Panc1 (cell line): ENCODE measurements around the gene RHOXF2B. TPM values are rescaled to one million over a fixed set of nuclear protein-coding genes. Genes with fewer than 3 reads are reported as not detected.
"Not testable (repeated sequence)": the region's sequence is repeated elsewhere in the genome, so short reads cannot be mapped to it uniquely, and the experiment has no call there.

Source experiments
- ATAC-seq: fragments of 200-7000 bp; cut with Tn5 transposase; 2 replicates; pipeline ENCODE4 v1.9.1; 2020; ENCODE audit warnings: mild to moderate bottlenecking, moderate library complexity
- BruUV-seq: library from RNA; stranded (reverse); fragments of 400-500 nt; replicated peaks from 2 replicates; lab custom pipeline; 2021; lab: Mats Ljungman, UMichigan
- CTCF ChIA-PET: fragments of 300-600 bp; sonication (Branson Sonifier 250); formaldehyde crosslinking; loops from one replicate; lab custom pipeline; 2022; ENCODE audit warnings: antibody characterized with exemption; lab: Charles Lee
- POLR2A ChIA-PET: fragments of 300-600 bp; sonication (Branson Sonifier 250); formaldehyde crosslinking; loops from one replicate; lab custom pipeline; 2022; ENCODE audit warnings: antibody characterized with exemption; lab: Charles Lee
- DNase-seq: peaks from one replicate; pipeline ENCODE4 v3.0.0-alpha.2; 2010; ENCODE audit warnings: low read depth, low spot score
- H3K27ac ChIP-seq: 2 replicates; pipeline ENCODE4 v1.5.1; 2011; ENCODE audit warnings: mild to moderate bottlenecking, low read length, inconsistent platforms
- H3K27me3 ChIP-seq: fragments of 200-500 bp; sonication (Bioruptor generic); 2 replicates; pipeline ENCODE4 v1.6.0; 2014; ENCODE audit warnings: low read length, inconsistent platforms; ENCODE audit not compliant: control insufficient read depth, insufficient read depth
- H3K36me3 ChIP-seq: fragments of 200-500 bp; sonication (Bioruptor generic); 2 replicates; pipeline ENCODE4 v1.5.1; 2014; ENCODE audit warnings: inconsistent platforms, mild to moderate bottlenecking, low read length, moderate library complexity; ENCODE audit not compliant: control insufficient read depth, insufficient read depth
- H3K4me1 ChIP-seq: 2 replicates; pipeline ENCODE4 v1.5.1; 2011; ENCODE audit warnings: inconsistent platforms, mild to moderate bottlenecking, low read length, moderate library complexity; ENCODE audit not compliant: control insufficient read depth, insufficient read depth
- H3K4me3 ChIP-seq, 2 experiments: 2 replicates each; pipeline ENCODE4 v1.5.1; 2011 to 2012; ENCODE audit warnings: low read depth in 2 of 2, low read length in 2 of 2, mild to moderate bottlenecking in 2 of 2, inconsistent platforms in 1 of 2, moderate library complexity in 1 of 2
- H3K9me3 ChIP-seq: fragments of 200-500 bp; sonication (Bioruptor generic); 2 replicates; pipeline ENCODE4 v1.5.1; 2014; ENCODE audit warnings: low read depth, mild to moderate bottlenecking, inconsistent platforms, low read length, moderate library complexity; ENCODE audit not compliant: control insufficient read depth, insufficient read depth
- POLR2AphosphoS5 ChIP-seq: IDR thresholded peaks from 2 replicates; pipeline ENCODE4 v1.6.1; 2012; ENCODE audit warnings: mild to moderate bottlenecking, low read depth, low read length, moderate library complexity
- SIN3A ChIP-seq: IDR thresholded peaks from 2 replicates; pipeline ENCODE4 v1.6.1; 2012; ENCODE audit warnings: low read depth, mild to moderate bottlenecking, low read length, moderate library complexity, borderline replicate concordance; ENCODE audit not compliant: insufficient read depth
- TCF7L2 ChIP-seq: IDR thresholded peaks from 2 replicates; pipeline ENCODE4 v1.6.1; 2011; ENCODE audit warnings: mild to moderate bottlenecking, low read depth, low read length, inconsistent platforms
- in situ Hi-C: cut with HindIII; loops from 2 replicates; pipeline ENCODE4 v1.10.0; 2016; ENCODE audit warnings: low sequenced_read_pairs, low pct_unique_long_range_greater_than_20kb
- intact Hi-C: fragments of 100-400 bp; cut with micrococcal nuclease; formaldehyde crosslinking; loops from one replicate; pipeline ENCODE4 v1.10.0; 2022; ENCODE audit not compliant: unreplicated experiment
- total RNA-seq: library from RNA; stranded (reverse); gene quantifications from one replicate; pipeline ENCODE4 v1.2.1, GENCODE V29; 2021; ENCODE audit not compliant: unreplicated experiment
- TF ChIP-seq, protein P1 (sequence below): fragments of 450-650 bp; IDR thresholded peaks from 2 replicates; pipeline ENCODE4 v1.5.1; 2017; ENCODE audit warnings: mild to moderate bottlenecking
- TF ChIP-seq, protein P2 (sequence below), 2 experiments: IDR thresholded peaks; 2 replicates each; pipeline ENCODE4 v1.6.1; 2011 to 2012; ENCODE audit warnings: low read depth in 2 of 2, control low read depth in 1 of 2, low read length in 1 of 2, mild to moderate bottlenecking in 1 of 2, moderate library complexity in 1 of 2; ENCODE audit not compliant: insufficient read depth in 1 of 2

Gene RHOXF2B
- total RNA-seq, 1 experiment from 2014 or later = 0.10 TPM

DNA sequence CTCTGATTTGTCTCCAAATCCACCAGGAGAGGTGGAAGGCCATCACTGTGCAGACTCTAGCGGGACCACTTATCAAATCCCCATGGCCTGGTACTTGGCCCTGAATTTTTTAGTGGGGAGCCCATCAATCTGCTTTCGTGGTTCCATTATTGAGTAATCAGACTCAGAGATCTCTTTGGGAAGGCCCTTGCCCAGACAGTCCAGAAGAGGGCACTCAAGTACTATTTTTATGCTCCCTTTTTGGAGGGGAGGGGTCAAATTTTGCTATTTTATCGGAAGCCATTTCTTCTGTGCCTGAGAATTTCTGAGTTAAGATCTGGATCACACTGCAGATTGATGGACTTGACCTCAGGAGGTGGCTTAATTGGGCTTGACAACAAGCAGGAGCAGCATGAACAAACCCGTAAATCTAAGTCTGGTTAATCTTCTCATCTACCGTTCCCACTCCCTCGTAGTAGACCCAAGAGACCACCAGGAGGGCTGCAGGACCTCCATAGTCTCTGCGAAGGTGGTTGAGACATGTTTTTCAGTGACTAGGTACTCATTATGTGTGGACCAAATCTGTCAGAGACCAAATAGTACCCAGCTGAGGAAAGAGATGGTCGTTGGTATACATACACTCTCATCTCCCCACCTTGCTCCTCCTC, 38.3 kb downstream of the RHOXF2B start:
- H3K9me3 ChIP-seq, CTCF ChIA-PET, H3K4me1 ChIP-seq, POLR2A ChIA-PET, BruUV-seq, in situ Hi-C loops, intact Hi-C loops, H3K27me3 ChIP-seq, DNase-seq, H3K27ac ChIP-seq, H3K4me3 ChIP-seq, H3K36me3 ChIP-seq: not testable (repeated sequence)
- ATAC-seq = peak; percentile 80

DNA sequence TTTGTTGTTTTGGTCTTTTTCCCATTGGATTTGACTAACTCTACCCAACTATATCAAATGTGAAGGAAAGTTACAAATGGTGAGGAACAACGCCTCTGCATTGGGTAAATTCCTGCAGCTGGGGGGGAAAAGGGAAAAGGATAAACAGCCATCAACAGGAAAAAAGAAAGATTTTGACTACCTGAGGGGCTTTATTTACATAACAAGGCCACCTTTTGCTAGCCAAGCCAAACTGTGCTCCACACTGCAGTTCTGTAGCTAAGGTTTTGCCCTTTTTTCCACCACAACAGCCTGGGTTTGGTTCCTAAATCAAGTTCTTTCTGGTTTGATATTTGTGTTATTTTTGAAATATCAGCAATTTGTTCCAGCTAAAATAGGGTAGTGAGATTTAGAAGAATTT, 40.8 kb downstream of the RHOXF2B start:
- in situ Hi-C loops = no loop called here
- Histone ChIP-seq H3K27ac (no peak overlapping the region), H3K27me3 (no peaks in the 10 kb centered on the region), H3K4me3 (no peak overlapping the region), H3K36me3 (no peaks in the 10 kb centered on the region), H3K4me1 (no peaks in the 10 kb centered on the region), H3K9me3 (no peaks in the 10 kb centered on the region)
- CTCF ChIA-PET = no interaction called here
- ATAC-seq (no peak), DNase-seq (no peak)
- POLR2A ChIA-PET = no interaction called here
- TF ChIP-seq SIN3A = no peak
- no peak for TF ChIP-seq TCF7L2
- no peak for TF ChIP-seq POLR2AphosphoS5
- TF ChIP-seq, protein P1, sequence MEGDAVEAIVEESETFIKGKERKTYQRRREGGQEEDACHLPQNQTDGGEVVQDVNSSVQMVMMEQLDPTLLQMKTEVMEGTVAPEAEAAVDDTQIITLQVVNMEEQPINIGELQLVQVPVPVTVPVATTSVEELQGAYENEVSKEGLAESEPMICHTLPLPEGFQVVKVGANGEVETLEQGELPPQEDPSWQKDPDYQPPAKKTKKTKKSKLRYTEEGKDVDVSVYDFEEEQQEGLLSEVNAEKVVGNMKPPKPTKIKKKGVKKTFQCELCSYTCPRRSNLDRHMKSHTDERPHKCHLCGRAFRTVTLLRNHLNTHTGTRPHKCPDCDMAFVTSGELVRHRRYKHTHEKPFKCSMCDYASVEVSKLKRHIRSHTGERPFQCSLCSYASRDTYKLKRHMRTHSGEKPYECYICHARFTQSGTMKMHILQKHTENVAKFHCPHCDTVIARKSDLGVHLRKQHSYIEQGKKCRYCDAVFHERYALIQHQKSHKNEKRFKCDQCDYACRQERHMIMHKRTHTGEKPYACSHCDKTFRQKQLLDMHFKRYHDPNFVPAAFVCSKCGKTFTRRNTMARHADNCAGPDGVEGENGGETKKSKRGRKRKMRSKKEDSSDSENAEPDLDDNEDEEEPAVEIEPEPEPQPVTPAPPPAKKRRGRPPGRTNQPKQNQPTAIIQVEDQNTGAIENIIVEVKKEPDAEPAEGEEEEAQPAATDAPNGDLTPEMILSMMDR = no peak
- TF ChIP-seq, protein P2, sequence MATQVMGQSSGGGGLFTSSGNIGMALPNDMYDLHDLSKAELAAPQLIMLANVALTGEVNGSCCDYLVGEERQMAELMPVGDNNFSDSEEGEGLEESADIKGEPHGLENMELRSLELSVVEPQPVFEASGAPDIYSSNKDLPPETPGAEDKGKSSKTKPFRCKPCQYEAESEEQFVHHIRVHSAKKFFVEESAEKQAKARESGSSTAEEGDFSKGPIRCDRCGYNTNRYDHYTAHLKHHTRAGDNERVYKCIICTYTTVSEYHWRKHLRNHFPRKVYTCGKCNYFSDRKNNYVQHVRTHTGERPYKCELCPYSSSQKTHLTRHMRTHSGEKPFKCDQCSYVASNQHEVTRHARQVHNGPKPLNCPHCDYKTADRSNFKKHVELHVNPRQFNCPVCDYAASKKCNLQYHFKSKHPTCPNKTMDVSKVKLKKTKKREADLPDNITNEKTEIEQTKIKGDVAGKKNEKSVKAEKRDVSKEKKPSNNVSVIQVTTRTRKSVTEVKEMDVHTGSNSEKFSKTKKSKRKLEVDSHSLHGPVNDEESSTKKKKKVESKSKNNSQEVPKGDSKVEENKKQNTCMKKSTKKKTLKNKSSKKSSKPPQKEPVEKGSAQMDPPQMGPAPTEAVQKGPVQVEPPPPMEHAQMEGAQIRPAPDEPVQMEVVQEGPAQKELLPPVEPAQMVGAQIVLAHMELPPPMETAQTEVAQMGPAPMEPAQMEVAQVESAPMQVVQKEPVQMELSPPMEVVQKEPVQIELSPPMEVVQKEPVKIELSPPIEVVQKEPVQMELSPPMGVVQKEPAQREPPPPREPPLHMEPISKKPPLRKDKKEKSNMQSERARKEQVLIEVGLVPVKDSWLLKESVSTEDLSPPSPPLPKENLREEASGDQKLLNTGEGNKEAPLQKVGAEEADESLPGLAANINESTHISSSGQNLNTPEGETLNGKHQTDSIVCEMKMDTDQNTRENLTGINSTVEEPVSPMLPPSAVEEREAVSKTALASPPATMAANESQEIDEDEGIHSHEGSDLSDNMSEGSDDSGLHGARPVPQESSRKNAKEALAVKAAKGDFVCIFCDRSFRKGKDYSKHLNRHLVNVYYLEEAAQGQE (IDR thresholded peaks at IDR 0.05; ENCODE audit: insufficient read depth in 1 of 2, low read depth in 2 of 2, low read length in 1 of 2) = no peak
- no TSS peak for BruUV-seq
- intact Hi-C loops = no loop called here

DNA sequence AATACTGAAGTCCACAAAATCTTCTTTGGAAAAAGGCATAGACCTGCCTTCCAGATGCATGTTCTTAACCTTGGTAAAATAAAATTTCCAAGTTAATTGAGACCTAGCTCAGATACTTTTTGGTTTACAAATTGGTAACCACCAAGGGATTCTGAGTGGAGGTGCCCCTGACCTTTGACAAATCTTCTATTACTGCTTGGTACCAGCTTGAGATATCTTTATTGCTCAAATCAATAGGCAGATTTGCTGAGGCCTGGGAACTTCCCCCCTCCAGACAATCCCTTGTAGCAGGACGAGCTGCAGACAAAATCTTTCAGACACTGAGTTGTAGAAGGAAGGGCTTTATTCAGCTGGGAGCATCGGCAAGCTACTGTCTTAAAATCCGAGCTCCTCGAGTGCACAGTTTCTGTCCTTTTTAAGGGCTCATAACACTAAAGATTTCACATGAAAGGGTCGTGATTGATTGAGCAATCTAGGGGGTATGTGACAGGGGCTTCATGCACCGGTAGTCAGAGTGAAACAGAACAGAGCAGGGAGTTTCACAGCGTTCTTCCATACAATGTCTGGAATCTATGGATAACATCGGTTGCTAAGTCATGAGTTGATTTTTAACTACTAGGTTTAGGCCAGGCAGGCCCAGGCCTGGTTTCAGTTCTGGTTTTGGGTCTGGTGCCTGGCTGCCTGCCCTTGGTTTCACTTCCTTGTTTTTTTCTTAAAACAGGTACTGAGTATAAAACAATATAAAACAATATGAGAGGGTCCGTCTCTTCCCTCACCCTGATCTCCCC, 41.8 kb downstream of the RHOXF2B start:
- in situ Hi-C loops = not testable (repeated sequence)

More for the DNA sequence above, 41.8 kb downstream of the RHOXF2B start:
- CTCF ChIA-PET, ATAC-seq, intact Hi-C loops, H3K4me1 ChIP-seq, DNase-seq, POLR2A ChIA-PET, H3K9me3 ChIP-seq, BruUV-seq, H3K27me3 ChIP-seq, H3K36me3 ChIP-seq, H3K4me3 ChIP-seq, H3K27ac ChIP-seq: not testable (repeated sequence)
